Adrenal gland (tissue), 12 donors: ENCODE results near the gene RGL1. TPM values are rescaled to one million over a fixed set of nuclear protein-coding genes. Genes with fewer than 3 reads are reported as not detected.

Source experiments
- DNase-seq, 7 donors: peaks; one replicate each; pipeline ENCODE4 v3.0.0-alpha.2; 2019 to 2020
- H3K27ac ChIP-seq, 5 donors: fragments of 200-600 bp; sonication (generic) in 4 of 5; 1 replicate in 3 of 5; 2 replicates in 2 of 5; pipeline versions ENCODE4 v1.5.1 to v1.8.0; 2016 to 2020; ENCODE audit warnings: mild to moderate bottlenecking in 1 of 5
- H3K27me3 ChIP-seq: fragments of 200-600 bp; 2 replicates; pipeline ENCODE4 v1.8.0; 2021
- H3K36me3 ChIP-seq, 2 donors: fragments of 200-600 bp; replicated peaks in 1 of 2; 1 replicate in 1 of 2; 2 replicates in 1 of 2; pipeline versions ENCODE4 v1.5.1 to v1.8.0; 2018 to 2022
- H3K4me1 ChIP-seq, 2 donors: fragments of 200-600 bp; replicated peaks in 1 of 2; 1 replicate in 1 of 2; 2 replicates in 1 of 2; pipeline versions ENCODE4 v1.5.1 to v1.8.0; 2018 to 2021
- H3K4me3 ChIP-seq, 4 donors: fragments of 200-600 bp; sonication (generic) in 3 of 4; one replicate each; pipeline ENCODE4 v1.5.1; 2016 to 2018
- H3K9me3 ChIP-seq, 3 donors: fragments of 200-600 bp; sonication (generic) in 1 of 3; replicated peaks in 1 of 3; 1 replicate in 2 of 3; 2 replicates in 1 of 3; pipeline versions ENCODE4 v1.5.1 to v1.8.0; 2016 to 2021
- CTCF ChIP-seq, 6 experiments: fragments of 450-650 bp in 4 of 6; fragments of 200-600 bp in 2 of 6; sonication (generic) in 1 of 6; IDR thresholded peaks; 1 replicate in 5 of 6; 2 replicates in 1 of 6; pipeline versions ENCODE4 v1.5.1 to v1.8.0; 2016 to 2021; ENCODE audit warnings: antibody characterized with exemption in 6 of 6, mild to moderate bottlenecking in 2 of 6, moderate library complexity in 1 of 6
- POLR2A ChIP-seq, 2 donors: fragments of 450-650 bp; IDR thresholded peaks; one replicate each; pipeline ENCODE4 v1.6.1; 2017; ENCODE audit warnings: antibody characterized with exemption in 2 of 2, mild to moderate bottlenecking in 2 of 2, moderate library complexity in 1 of 2
- WGBS, 4 donors: extraction: QIAGEN DNeasy Blood & Tissue Kit in 2 of 4; methylation state at CpG; one replicate each; pipeline versions ENCODE4 v1.1.5 to v1.1.7; 2013 to 2017; 5-methylcytosine and 5-hydroxymethylcytosine counted together
- intact Hi-C, 2 donors: fragments of 100-400 bp; cut with DNase I; formaldehyde crosslinking; loops; one replicate each; pipeline versions ENCODE4 v1.14.1 to v1.15.0; 2022 to 2023
- polyA plus RNA-seq, 3 donors: library from polyadenylated mRNA; stranded (reverse); fragments of 200-250 nt in 2 of 3; fragments of 350-450 nt in 1 of 3; fragmentation: Illumina TruSeq in 1 of 3; extraction: RNeasy Lipid Tissue Mini Kit (QIAGEN cat#74804) in 1 of 3; gene quantifications; one replicate each; pipeline ENCODE4 v1.2.3, GENCODE V29; 2013 to 2014
- total RNA-seq, 9 donors: library from RNA; depleted of rRNA in 4 of 9; stranded (reverse); fragments of >200 nt in 4 of 9; fragments of 120-200 nt in 1 of 9; fragmentation: NEBNext Ultra II Directional in 1 of 9; extraction: Animal tissue kit (Norgen Biotek cat#: 25700) in 1 of 9; gene quantifications; one replicate each; pipeline versions ENCODE4 v1.1.0 to v1.2.4, GENCODE V29; 2013 to 2023
- donor health status: healthy with polysubstance abuse.
- donor health status: Bipolar disorder and iron deficiency.
- donor health status: DM: yes; HTN: yes; CAD: no.
- donor health status: DM: no; HTN: no; CAD: no.
- donor health status: DM: no; HTN: no; CAD: no.
- donor health status: DM: yes; HTN: yes; CAD: no.

The RGL1 gene
- total and polyA plus RNA-seq, 12 donors = 15.5 to 76.9 (median 34.9) TPM

GRCh38 chr1:183914276-183914675 is 109.4 kb downstream of the RGL1 start:
- Histone ChIP-seq H3K9me3 (no peaks in the 10 kb centered on the region), H3K36me3 (peaks cover 0 to 63% of the 10 kb centered on the region in 2 donors), H3K27me3 (no peaks in the 10 kb centered on the region), H3K27ac (no peak overlapping the region), H3K4me3 (no peak overlapping the region), H3K4me1 (peaks cover 10 to 23% of the 10 kb centered on the region in 2 donors)
- WGBS, 4 donors = 23 to 46% (median 42%) methylated on average over 3 of the region's 3 CpGs
- peak in 3 of 7 donors; percentile 36 to 40 (median 39) for DNase-seq
- intact Hi-C loops = no loop called here
- TF ChIP-seq CTCF (IDR thresholded peaks at IDR 0.05) (no peak), POLR2A (IDR thresholded peaks at IDR 0.05) (no peak)

GRCh38 chr1:183914891-183915290 is 110.0 kb downstream of the RGL1 start:
- H3K27me3 ChIP-seq = no peaks in the 10 kb centered on the region
- H3K9me3 ChIP-seq = no peaks in the 10 kb centered on the region
- H3K4me1 ChIP-seq = peaks cover 10 to 23% of the 10 kb centered on the region in 2 donors
- TF ChIP-seq CTCF (IDR thresholded peaks at IDR 0.05) (no peak), POLR2A (IDR thresholded peaks at IDR 0.05) (no peak)
- intact Hi-C loops = loop anchor here in 1 of 2 donors (5.0 kb wide), 1 partner anchor 258 kb away; no protein-coding TSS in a partner anchor
- no peak overlapping the region for H3K27ac ChIP-seq
- H3K4me3 ChIP-seq = no peak overlapping the region
- no peak for DNase-seq
- H3K36me3 ChIP-seq = peaks cover 0 to 65% of the 10 kb centered on the region in 2 donors

- Histone ChIP-seq H3K27me3 (no peaks in the 10 kb centered on the region), H3K27ac (peak overlapping the region in 4 of 5 donors; percentile 57 to 81 (median 70)), H3K4me3 (no peak overlapping the region), H3K9me3 (no peaks in the 10 kb centered on the region), H3K4me1 (peaks cover 10 to 23% of the 10 kb centered on the region in 2 donors), H3K36me3 (peaks cover 0 to 68% of the 10 kb centered on the region in 2 donors)
- intact Hi-C loops = loop anchor here (2.0 to 5.0 kb wide), 2 partner anchors 259 to 261 kb away; no protein-coding TSS in a partner anchor
- no peak for TF ChIP-seq POLR2A (IDR thresholded peaks at IDR 0.05)
- peak; percentile 81 to 97 (median 94) for TF ChIP-seq CTCF (IDR thresholded peaks at IDR 0.05)
- DNase-seq = peak; percentile 82 to 93 (median 88)
- WGBS, 4 donors = 13 to 17% (median 15%) methylated on average over 9 to 10 of the region's 10 CpGs
Observed at GRCh38 chr1:183915625-183916510, 110.9 kb downstream of the RGL1 start.

- Histone ChIP-seq H3K4me3 (no peak overlapping the region), H3K27me3 (no peaks in the 10 kb centered on the region), H3K4me1 (peaks cover 10 to 23% of the 10 kb centered on the region in 2 donors), H3K9me3 (no peaks in the 10 kb centered on the region), H3K27ac (peak overlapping the region in 2 of 5 donors; percentile 40 to 81), H3K36me3 (peaks cover 0 to 68% of the 10 kb centered on the region in 2 donors)
- WGBS, 4 donors = 91 to 95% (median 94%) methylated on average over 8 of the region's 8 CpGs
- DNase-seq = no peak
- intact Hi-C loops = loop anchor here (2.0 to 5.0 kb wide), 2 partner anchors 259 to 262 kb away; no protein-coding TSS in a partner anchor
- TF ChIP-seq CTCF (IDR thresholded peaks at IDR 0.05) = no peak
- TF ChIP-seq POLR2A (IDR thresholded peaks at IDR 0.05) = no peak
Observed at GRCh38 chr1:183916574-183916973, 111.7 kb downstream of the RGL1 start.
